ENCODE results near the gene FAM89B. TPM values are rescaled to one million over a fixed set of nuclear protein-coding genes. Genes with fewer than 3 reads are reported as not detected.

Gene FAM89B
- total RNA-seq, 3 donors from 2014 or later = 26.4 to 61.2 (median 28.5) TPM

DNA sequence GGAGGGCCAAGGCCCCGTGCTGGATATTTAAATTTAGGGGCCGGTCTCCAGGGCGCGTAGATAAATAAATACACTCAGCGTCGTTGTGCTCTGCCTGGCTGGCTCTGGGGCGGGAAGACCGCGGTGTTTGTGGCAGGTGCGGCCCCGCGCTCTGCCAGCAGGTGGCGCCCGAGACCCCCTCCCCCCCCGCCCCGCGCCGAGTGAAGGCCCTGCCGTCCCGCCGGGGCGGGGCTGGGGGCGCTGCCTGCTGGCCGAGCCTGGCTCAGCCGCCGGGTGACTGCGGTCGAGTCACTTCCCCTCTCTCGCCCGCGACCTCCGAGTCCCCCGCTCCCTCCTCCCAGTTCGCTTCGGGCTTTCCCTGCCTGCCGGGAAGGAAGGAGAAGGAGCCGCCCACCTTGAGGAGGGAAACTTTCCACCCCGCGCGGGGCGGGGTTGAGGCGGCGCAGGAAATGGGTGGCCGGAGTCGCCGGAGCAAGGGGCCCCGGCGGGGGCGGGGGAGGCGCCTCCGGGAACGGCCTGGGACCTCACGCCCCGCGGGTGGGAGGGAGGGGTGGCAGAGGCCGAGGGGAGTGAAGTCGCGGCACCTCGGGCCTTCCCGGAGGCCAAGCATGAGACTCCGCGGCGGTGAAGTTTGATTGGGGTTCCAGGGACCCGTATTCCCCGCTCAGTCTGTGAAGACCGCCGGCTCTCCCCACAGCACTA, 1.9 kb downstream of the FAM89B start:
- H3K36me3 ChIP-seq (ENCODE audit: low read depth) = no peaks in the 10 kb centered on the region
- intact Hi-C loops (cut with DNase I, micrococcal nuclease) = no loop called here
- H3K4me3 ChIP-seq = peak overlapping the region; percentile 27
- ATAC-seq (peak; percentile 57), DNase-seq (peak; percentile 85 to 96 (median 92))
- no peaks in the 10 kb centered on the region for H3K9me3 ChIP-seq
- TF ChIP-seq, protein P1, sequence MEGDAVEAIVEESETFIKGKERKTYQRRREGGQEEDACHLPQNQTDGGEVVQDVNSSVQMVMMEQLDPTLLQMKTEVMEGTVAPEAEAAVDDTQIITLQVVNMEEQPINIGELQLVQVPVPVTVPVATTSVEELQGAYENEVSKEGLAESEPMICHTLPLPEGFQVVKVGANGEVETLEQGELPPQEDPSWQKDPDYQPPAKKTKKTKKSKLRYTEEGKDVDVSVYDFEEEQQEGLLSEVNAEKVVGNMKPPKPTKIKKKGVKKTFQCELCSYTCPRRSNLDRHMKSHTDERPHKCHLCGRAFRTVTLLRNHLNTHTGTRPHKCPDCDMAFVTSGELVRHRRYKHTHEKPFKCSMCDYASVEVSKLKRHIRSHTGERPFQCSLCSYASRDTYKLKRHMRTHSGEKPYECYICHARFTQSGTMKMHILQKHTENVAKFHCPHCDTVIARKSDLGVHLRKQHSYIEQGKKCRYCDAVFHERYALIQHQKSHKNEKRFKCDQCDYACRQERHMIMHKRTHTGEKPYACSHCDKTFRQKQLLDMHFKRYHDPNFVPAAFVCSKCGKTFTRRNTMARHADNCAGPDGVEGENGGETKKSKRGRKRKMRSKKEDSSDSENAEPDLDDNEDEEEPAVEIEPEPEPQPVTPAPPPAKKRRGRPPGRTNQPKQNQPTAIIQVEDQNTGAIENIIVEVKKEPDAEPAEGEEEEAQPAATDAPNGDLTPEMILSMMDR (IDR thresholded peaks at IDR 0.05) = peak; percentile 99
- H3K4me1 ChIP-seq (ENCODE audit: low read depth) = peaks cover 64% of the 10 kb centered on the region

DNA sequence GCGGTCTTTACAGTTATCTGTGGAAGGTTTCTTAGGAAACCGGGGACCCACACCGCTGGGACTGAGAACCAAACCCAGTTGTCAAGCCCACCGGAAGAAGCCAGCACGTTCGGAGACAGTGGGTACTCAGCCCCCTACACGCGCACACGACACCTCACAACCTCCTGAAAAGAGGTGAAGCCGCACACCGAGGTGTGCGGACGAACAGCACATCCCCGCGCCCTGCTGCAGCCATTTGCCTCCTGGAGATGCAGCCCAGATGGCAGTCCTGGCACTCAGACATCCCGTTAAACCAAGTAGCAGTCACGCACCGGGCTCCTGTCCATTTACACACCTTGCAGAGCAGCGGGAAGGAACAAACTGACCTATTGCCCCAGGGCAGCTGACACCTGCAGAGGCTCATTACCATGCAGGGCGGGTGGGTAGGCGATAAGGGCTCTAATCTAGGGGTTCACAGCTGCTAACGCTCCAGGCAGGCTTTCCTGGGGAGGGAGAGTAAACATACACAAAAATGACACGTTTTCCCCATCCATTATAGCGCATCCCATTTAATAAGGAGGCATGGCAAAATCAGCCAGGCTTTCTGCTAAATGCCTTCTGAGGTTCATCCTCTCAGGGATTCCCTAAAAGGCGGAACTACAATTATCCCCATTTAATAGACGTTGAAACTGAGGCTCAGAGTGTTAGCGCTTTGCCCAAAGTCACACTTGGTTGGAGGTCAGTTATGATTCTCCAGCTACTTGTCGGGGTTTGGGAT, 2.7 kb downstream of the FAM89B start:
- TF ChIP-seq, protein P1 (IDR thresholded peaks at IDR 0.05) = no peak
- Histone ChIP-seq H3K4me1 (ENCODE audit: low read depth) (peaks cover 63% of the 10 kb centered on the region), H3K9me3 (no peaks in the 10 kb centered on the region), H3K36me3 (ENCODE audit: low read depth) (no peaks in the 10 kb centered on the region), H3K4me3 (peak overlapping the region; percentile 27)
- DNase-seq (peak; percentile 59 to 74 (median 71)), ATAC-seq (peak; percentile 7)
- intact Hi-C loops (cut with DNase I, micrococcal nuclease) = no loop called here

DNA sequence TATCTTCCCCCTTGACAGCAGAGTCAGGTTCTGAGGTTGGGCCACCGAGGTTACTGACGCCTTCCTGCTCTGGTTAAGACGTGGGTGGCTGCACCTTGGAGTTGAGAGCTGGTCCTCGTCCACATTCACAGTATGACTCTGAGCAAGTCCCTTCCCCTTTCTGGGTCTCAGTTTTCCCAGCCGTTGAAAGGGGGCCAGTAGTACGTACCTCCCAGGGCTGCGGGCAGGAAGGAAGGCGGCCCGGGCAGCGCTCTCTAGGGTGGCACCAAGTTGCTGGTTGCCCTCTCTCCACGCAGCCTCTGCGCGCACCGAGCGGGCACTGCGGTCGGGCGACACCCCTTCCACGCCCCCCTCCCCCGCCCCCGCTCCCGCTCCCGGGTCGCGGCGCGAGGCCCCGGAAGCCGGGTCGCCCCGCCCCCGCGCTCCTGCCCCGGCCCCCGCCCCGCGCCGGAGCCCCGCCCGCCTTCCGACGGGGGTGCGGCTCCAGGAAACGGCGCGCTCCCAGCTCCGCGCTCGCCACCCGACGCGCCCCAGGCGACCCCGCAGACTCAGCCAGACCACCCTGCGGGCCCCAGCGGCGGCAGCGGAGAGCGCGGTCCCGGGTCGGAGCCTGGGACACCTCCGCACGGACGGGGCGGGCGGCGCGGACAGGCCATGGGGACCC, 3.4 kb downstream of the FAM89B start, which contains the start of gene EHBP1L1:
EHBP1L1 (plus strand) TSS at position 486 of the 664 bp plus-strand sequence. CDS start 250 bp downstream, outside the sequence.
- TF ChIP-seq, protein P1 (IDR thresholded peaks at IDR 0.05) = no peak
- intact Hi-C loops (cut with DNase I, micrococcal nuclease) = no loop called here
- ATAC-seq = peak; percentile 58

DNA sequence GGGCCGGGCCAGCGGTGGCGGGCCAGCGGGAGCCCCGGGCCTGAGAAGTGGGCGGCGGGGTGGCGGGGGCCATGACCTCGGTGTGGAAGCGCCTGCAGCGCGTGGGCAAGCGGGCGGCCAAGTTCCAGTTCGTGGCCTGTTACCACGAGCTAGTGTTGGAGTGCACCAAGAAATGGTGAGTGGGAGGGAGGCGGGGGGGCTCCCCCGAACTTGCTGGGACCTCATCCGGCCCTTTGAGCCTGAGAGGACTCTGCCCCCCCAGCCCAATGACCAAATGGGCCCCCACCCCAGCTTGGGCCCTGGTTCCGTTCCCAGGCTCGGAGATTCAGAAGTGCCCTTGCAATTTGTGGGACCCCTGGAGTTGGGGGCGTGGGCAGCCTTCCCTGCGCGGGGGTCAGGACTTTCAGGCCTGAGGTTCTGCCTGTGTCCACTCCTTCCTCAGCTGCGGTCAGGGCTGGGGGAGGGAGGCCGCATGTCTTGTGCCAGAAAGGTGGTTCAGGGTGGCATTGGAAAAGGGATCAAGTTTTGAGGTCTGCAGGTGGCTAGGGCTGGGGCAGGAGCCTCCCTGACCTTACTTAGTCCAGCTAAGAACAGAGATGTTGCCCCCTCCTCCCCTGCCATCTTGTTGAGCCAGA, 4.0 kb downstream of the FAM89B start:
- Histone ChIP-seq H3K36me3 (ENCODE audit: low read depth) (no peaks in the 10 kb centered on the region), H3K4me3 (peak overlapping the region; percentile 68), H3K4me1 (ENCODE audit: low read depth) (peaks cover 55% of the 10 kb centered on the region), H3K9me3 (no peaks in the 10 kb centered on the region)
- intact Hi-C loops (cut with DNase I, micrococcal nuclease) = no loop called here
- TF ChIP-seq, protein P1 (IDR thresholded peaks at IDR 0.05) = no peak
- ATAC-seq (no peak), DNase-seq (peak in 2 of 3 donors; percentile 57 to 75)

More for the DNA sequence above, 3.4 kb downstream of the FAM89B start, which contains the start of gene EHBP1L1:
- peak; percentile 84 to 91 (median 90) for DNase-seq
- no peaks in the 10 kb centered on the region for H3K36me3 ChIP-seq (ENCODE audit: low read depth)
- peaks cover 62% of the 10 kb centered on the region for H3K4me1 ChIP-seq (ENCODE audit: low read depth)
- H3K9me3 ChIP-seq = no peaks in the 10 kb centered on the region
- peak within 1 kb of the TSS; percentile 68 for H3K4me3 ChIP-seq

All from mucosa of descending colon (tissue), 3 donors.